Right lobe of liver (tissue), 4 donors: ENCODE measurements around the gene AGAP9.
"Not testable (repeated sequence)": the region's sequence is repeated elsewhere in the genome, so short reads cannot be mapped to it uniquely, and the experiment has no call there.

ENCODE experiments used
- POLR2A ChIP-seq: fragments of 450-650 bp; IDR thresholded peaks from one replicate; pipeline ENCODE4 v1.6.1; 2017; ENCODE audit warnings: antibody characterized with exemption, mild to moderate bottlenecking
- TF ChIP-seq, protein P1 (sequence below), 4 donors: fragments of 200-600 bp in 3 of 4; fragments of 450-650 bp in 1 of 4; IDR thresholded peaks; one replicate each; pipeline versions ENCODE4 v1.5.1 to v1.8.0; 2016 to 2022; ENCODE audit warnings: antibody characterized with exemption in 4 of 4, mild to moderate bottlenecking in 2 of 4
- donor health status: DM: no; HTN: no; CAD: no.
- donor health status: DM: no; HTN: no; CAD: no.
- donor health status: DM: no; HTN: yes; CAD: no.

DNA sequence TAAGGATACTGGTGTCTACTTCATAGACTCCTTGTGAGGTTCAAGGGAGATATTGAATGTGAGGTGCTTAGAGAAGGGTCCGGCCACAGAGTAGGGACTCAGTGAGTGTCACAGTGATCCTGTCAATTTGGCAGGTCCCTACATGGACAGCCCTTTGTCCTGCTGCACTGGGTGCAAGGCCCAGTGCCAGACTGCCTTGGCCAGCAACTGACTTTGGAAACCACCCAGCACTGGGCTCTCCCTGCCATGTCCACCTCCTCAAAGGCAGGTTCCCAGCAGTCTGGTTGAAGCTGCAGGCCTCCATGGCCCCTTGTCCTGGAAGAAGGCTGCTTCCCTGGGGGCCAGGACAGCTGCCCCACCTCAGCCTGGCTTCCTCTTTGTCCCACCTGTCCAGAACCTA is 41.1 kb downstream of the AGAP9 start:
- TF ChIP-seq POLR2A: not testable (repeated sequence)
- TF ChIP-seq, protein P1, sequence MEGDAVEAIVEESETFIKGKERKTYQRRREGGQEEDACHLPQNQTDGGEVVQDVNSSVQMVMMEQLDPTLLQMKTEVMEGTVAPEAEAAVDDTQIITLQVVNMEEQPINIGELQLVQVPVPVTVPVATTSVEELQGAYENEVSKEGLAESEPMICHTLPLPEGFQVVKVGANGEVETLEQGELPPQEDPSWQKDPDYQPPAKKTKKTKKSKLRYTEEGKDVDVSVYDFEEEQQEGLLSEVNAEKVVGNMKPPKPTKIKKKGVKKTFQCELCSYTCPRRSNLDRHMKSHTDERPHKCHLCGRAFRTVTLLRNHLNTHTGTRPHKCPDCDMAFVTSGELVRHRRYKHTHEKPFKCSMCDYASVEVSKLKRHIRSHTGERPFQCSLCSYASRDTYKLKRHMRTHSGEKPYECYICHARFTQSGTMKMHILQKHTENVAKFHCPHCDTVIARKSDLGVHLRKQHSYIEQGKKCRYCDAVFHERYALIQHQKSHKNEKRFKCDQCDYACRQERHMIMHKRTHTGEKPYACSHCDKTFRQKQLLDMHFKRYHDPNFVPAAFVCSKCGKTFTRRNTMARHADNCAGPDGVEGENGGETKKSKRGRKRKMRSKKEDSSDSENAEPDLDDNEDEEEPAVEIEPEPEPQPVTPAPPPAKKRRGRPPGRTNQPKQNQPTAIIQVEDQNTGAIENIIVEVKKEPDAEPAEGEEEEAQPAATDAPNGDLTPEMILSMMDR (IDR thresholded peaks at IDR 0.05): not testable (repeated sequence)
